Caki2 (cell line): ENCODE measurements around the gene TTLL9. TPM values are rescaled to one million over a fixed set of nuclear protein-coding genes. Genes with fewer than 3 reads are reported as not detected.
"Not testable (repeated sequence)": the region's sequence is repeated elsewhere in the genome, so short reads cannot be mapped to it uniquely, and the experiment has no call there.

ENCODE experiments used
- DNase-seq: peaks from one replicate; pipeline ENCODE4 v3.0.0-alpha.2; 2015; ENCODE audit warnings: low read depth
- in situ Hi-C: cut with HindIII; loops from 2 replicates; pipeline ENCODE4 v1.10.0; 2016; ENCODE audit warnings: low sequenced_read_pairs, low pct_unique_long_range_greater_than_20kb, mixed read lengths
- total RNA-seq: library from RNA; depleted of rRNA; stranded (reverse); fragments of >200 nt; shearing (Covaris generic); gene quantifications from 2 replicates; pipeline ENCODE4 v1.2.3, GENCODE V29; 2014; ENCODE audit warnings: low replicate concordance

TTLL9 gene
- total RNA-seq, 1 experiment from 2014 or later = 0.20 TPM

- no peak for DNase-seq
- in situ Hi-C loops = no loop called here
Measured at GRCh38 chr20:31908016-31908415, 37.6 kb downstream of the TTLL9 start.

- in situ Hi-C loops = no loop called here
- DNase-seq = no peak
Measured at GRCh38 chr20:31908424-31908823, 38.0 kb downstream of the TTLL9 start.

GRCh38 chr20:31909253-31910070 is 39.0 kb downstream of the TTLL9 start:
- in situ Hi-C loops = no loop called here
- no peak for DNase-seq

- no peak for DNase-seq
- in situ Hi-C loops = no loop called here
Measured at GRCh38 chr20:31910071-31910803, 39.8 kb downstream of the TTLL9 start.

- DNase-seq = no peak
- in situ Hi-C loops = no loop called here
Measured at GRCh38 chr20:31913431-31914157, 43.2 kb downstream of the TTLL9 start.

- in situ Hi-C loops = no loop called here
- no peak for DNase-seq
Measured at GRCh38 chr20:31914170-31914569, 43.7 kb downstream of the TTLL9 start.

- DNase-seq = no peak
- in situ Hi-C loops = no loop called here
Measured at GRCh38 chr20:31915491-31916280, 45.3 kb downstream of the TTLL9 start.

GRCh38 chr20:31916708-31917107 is 46.3 kb downstream of the TTLL9 start:
- no peak for DNase-seq
- in situ Hi-C loops = no loop called here

- DNase-seq, in situ Hi-C loops: not testable (repeated sequence)
Measured at GRCh38 chr20:31917962-31918412, 47.6 kb downstream of the TTLL9 start.

- no peak for DNase-seq
- in situ Hi-C loops = no loop called here
Measured at GRCh38 chr20:31918466-31919105, 48.2 kb downstream of the TTLL9 start.

GRCh38 chr20:31919410-31920155 is 49.1 kb downstream of the TTLL9 start:
- DNase-seq = no peak
- in situ Hi-C loops = no loop called here

GRCh38 chr20:31920275-31920855 is 49.9 kb downstream of the TTLL9 start:
- in situ Hi-C loops = no loop called here
- no peak for DNase-seq

- in situ Hi-C loops = not testable (repeated sequence)
Measured at GRCh38 chr20:31921480-31921879, 51.0 kb downstream of the TTLL9 start.

GRCh38 chr20:31922181-31922580 is 51.7 kb downstream of the TTLL9 start:
- no peak for DNase-seq
- in situ Hi-C loops = no loop called here

More at GRCh38 chr20:31921480-31921879, 51.0 kb downstream of the TTLL9 start:
- DNase-seq = not testable (repeated sequence)

GRCh38 chr20:31922588-31922987 is 52.2 kb downstream of the TTLL9 start:
- in situ Hi-C loops = no loop called here

GRCh38 chr20:31923388-31924331 is 53.2 kb downstream of the TTLL9 start:
- no peak for DNase-seq
- in situ Hi-C loops = no loop called here

More at GRCh38 chr20:31922588-31922987, 52.2 kb downstream of the TTLL9 start:
- DNase-seq = no peak
